Stromal cell of bone marrow (primary cell): ENCODE data around the gene MTCL3.
A peak's percentile ranks its signal among the peaks of the same experiment; 100 is the strongest.

ENCODE experiments used
- DNase-seq: peaks from one replicate; pipeline ENCODE4 v3.0.0-alpha.2; 2012; ENCODE audit warnings: low read depth

Gene MTCL3

DNA sequence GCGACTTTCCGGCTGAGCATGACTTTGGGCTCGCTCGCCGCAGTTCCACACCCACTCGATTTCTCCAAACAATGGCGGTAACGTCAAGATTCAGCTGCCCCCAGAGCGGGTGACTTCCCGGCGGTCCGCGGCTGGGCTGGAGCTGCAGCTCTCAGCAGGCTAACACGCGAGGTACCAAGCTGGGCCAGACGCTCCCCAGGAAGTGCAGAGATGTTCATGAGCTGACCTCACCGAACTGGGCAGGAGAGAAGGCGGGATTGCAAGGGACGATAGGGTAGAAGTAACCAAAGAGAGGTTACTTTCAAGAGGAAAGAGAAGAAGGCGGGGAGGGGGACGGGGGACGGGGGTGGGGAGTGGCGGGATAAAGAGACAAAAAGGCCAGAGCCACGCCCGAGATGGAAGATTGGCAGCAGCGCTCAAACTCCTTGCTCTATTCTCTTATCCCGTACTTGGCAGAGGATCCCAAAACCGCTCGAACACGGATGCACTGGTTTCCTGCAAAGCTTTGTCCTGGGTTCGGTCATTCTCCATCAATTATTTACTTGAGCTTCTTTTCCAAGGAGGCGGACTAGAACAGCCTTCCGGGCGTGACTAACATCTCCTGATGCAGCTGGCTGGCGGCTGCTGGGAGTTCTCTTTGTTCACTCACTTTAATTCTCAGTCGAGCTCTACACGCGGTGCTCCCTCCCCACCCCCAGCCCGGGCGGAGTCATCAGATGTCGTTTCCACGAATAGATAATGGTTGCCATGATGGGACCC, at the start of gene MTCL3:
TSS of gene MTCL3 (minus strand) at position 626 of the 759 bp plus-strand sequence.
- no peak for DNase-seq

DNA sequence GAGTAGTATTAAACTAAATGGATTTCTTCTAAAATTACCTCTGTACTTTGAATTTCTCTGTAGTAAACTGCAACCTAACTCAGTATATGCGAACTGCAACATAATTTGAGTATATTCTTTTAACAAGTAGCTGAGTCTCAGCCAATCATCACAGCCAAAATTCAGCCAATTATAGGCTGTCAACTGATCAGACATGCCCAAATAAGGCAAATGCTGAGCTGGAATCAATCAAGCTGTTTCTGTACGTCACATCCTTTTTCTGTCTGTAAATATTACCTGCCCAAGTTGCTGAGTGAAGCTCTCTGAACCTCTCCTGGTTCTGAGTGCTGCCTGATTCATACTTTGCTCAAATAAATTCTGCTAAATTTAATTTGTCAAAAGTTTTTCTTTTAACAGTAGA, 48.3 kb upstream of the MTCL3 start:
- no peak for DNase-seq

DNA sequence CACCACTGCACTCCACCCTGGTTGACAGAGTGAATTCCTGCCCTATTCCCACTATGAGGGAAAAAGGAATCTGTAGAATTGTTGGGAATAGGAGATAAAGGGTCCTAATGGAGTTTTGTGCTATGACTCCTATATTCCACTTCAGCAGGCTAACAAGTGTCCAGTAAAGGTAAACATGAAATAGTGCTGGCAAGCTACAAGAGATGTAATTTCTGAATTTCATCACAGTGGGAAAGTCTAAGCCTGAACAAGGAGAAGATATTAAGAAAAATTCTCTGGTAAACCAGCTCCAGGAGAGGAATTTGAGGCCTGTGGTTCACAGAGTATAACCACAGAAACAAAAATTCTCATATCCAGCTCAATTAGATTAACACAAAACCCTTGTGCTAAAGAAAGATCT, 47.5 kb upstream of the MTCL3 start:
- DNase-seq, result no peak

DNA sequence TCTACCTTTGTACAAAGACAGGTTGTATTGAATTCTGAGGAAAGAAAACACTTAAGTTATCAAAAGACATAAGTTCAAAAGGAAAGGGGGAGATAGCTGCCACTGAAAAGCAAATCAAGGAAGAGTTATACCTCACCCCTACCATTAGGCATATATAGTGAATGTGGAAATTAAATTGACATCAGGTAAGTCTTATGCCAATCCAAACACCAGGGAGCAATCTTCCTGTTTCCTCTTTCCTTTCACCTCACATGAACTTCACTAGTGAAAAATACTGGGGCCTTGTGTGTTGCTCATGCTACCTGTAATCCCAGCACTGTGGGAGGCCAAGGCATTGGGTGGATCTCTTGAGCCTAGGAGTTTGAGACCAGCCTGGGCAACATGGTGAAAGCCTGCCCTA, 47.0 kb upstream of the MTCL3 start:
- DNase-seq, result no peak

DNA sequence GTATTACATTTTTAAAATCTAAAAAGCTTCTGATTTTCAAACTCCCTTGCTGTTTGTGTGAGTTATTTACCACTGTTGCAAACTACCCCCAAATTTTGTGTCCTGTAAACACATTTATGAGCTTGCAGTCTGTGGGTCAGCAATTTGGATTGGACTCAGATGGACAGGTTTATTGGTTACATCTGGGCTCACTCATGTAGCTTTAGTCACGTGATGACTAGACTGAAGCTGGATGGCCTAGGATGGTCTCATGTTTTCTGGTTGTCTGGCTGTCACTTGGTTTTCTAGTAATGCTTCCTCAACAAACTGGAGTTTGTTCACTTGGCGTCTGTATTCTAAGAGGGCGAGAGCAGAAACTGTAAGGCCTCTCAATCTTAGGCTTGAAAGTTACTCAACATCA, 45.6 kb upstream of the MTCL3 start:
- no peak for DNase-seq

DNA sequence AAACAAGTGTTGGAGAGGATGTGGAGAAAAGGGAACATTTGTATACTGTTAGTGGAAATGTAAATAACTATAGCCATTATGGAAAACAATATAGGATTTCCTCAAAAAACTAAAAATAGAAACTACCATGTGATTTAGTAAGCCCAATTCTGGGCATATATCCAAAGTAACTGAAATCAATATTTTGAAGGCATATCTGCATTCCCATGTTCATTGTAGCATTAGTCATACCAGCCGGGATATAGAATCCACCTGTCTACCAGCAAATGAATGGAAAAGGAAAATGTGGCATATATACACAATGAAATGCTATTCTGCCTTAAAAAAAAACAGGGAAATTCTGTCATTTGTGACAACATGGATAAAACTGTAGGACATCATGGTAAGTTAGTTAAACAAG, 42.5 kb upstream of the MTCL3 start:
- DNase-seq, result no peak

DNA sequence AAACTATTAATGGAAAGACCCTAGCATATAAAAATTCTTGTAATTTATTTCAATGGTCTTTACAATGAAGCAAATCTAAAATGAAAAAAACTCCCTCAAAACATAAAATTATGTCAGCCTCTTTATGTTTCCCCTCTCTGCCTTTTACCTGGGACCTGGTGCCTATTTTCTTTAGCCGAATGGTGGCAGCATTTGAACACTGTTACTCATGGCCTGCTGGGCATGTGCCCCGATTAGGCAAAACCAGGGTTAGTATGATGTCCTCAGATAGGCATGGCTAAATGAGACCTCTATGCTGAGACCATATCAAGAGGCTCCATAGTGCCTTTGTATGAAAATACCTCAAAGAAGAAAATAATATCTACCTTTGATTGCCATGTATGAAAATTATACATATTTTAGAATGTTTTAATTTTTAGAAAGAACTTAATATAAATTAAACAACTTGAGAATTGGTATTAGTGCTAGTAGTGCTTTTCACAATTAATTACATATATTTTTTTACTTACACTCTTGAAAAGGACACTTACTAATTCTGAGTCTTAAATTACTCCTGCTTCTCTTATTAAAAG, 35.4 kb upstream of the MTCL3 start:
- peak; percentile 30 for DNase-seq

DNA sequence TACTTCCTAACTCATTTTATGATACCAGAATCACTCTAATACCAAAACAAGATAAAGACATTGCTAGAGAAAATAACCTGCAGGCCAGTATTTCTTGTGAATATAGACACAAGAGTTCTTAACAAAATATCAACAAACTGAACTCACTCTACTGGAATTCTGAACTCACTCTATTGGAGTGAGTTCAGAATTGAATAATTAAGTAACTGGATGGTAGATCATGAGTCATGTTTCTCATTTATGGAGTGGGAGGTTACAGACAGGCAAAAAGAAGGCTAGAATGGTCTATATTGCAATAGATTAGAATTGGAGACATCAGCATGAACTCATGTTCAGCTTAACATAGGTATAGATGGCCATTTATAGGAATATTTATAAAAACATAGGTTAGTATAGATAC, 31.3 kb upstream of the MTCL3 start:
- DNase-seq, result peak; percentile 61

DNA sequence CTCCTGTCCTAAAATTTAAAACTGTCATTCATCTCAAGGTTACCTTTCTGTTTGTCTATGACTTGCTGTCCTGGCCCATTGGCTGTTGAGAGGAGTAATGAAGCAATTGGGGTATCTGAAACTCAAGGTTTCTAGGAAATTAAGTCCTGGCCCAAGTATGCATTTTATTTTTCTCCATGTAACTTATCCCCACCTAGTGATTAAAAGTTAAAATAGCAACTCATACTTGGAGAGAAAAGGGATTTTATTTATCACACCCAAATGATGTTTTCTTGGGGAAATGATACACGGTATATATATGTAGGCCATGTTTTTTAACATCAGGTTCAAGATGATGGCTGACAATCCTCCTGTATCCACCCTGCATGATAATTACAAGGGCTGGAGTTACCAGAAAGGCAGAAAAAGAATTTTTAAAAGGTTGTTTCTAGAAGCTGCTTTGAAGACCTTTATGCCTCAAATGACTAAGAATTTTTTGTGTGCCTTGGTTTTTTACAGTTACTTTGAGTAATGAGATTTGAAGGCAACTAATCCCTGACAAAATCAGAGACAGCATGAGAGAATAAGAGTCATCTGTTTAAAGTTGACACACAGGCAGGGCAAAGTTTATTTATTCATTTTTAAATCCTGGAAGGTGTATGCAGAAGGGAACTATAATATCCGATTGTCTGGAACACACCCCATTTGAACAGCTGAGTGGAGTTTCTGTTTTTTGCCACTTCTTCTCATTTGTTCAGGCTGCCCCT, 28.9 kb upstream of the MTCL3 start:
- DNase-seq, result no peak

DNA sequence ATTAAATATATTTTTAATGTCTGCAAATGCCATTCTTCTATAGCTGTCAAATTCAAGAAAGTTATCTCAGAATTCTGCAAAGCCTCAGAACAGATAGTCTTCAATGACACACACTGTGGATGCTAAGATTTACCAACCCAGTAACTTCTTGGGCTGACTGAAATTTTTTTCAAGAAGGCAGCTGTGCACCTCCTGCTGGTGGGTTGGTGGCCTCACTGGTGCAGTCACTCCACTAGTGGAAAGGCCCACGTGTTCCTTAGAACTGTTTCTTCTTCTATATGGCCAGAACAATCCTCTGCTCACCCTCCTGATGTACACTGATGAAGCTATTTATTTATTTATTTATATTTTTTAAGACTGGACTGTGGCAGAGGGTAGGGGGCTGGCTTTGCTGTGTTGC, 28.1 kb upstream of the MTCL3 start:
- DNase-seq, result no peak

DNA sequence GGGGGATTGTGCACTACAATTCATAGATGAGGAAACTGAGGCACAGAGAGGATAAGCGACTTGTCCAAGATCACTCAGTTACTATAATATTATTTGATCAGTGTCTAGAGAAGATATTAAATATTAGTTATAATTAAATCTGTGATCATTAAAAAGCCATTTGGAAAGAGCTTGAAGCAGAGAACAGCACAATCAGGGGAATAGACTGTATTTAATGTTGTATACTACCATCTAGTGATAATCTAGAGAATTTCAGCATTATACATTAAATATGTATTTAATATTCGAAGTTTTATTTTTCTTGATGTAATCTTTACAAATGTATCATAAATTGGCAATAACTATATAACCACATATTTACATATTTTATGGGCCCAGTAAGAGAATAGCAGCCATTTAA, 20.1 kb upstream of the MTCL3 start:
- DNase-seq, result no peak

DNA sequence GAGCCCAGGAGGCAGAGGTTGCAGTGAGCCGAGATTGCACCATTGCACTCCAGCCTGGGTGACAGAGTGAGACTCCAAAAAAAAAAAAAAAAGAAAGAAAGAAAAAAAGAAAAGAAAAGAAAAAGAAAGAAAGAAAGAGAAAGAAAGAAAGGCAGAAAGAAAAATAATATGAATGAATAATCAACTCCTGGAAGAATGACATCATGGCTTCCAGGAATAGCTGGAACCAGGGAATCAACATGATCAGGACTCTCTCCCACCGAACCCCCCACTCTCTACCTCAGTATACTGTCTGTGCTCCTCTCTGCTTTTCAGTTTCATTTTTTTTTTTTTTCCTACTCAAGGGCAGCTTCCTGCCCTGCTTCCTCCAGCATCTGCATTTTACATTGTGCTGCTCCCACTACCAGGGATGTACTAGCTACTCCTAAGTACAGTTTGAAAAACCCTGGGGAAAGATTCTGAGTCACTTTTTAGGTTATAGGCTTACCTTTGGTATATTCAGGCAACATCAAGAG, 19.7 kb upstream of the MTCL3 start:
- DNase-seq, result no peak

DNA sequence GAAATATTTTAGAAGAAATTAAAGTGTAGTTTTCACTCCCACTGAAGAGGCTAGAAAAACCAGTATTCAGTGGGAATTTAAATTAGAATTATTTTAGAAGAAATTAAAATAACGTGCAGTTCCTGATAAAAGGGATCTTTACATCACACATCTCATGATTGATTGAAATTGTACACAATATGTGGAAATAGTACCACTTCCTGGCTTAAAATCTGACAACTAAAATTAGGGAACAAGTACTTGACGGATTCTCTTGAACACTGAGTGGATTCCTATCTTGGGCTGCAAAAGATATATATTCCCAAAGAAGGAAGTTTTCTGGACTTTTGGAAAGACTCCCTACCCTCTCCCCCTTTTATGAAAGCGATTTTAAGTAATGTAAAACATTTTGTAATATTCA, 14.6 kb upstream of the MTCL3 start:
- DNase-seq, result no peak

DNA sequence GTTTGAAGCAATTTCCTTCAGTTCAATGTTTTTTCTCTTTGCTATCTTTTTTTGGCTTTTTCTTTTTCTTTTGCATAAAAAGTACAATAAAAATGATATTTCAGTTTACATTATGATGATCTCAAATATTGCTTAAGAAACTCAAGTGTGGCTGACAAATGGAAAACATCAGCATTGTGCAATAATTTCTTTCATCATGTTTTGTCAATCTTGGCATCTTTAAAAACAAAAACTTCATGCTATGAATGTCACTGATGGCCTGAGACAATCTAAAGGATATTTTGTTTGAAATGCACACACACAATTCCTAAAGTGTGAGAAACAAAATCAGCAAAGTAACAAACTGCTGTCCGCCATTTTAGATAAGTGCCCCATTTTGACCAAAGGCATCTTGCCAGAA, 13.9 kb upstream of the MTCL3 start:
- DNase-seq, result no peak

DNA sequence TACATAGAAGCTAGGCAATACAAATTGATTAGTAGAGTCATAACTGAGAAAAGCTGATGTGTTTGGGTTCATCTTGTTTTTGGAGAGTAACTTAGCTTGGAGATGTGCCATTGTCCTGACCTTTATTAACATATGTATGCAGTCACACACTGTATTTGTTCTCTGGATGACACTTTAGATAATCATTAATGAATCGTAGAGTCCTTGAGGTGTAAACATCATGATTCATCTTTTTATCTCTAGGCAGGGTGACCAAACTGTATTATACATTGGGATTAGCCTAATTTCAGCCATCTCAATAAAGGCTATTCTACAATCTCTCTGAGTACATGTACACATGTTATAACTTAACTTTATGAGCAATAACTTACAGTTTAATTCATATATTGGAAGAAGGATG, 3.6 kb upstream of the MTCL3 start:
- DNase-seq, result no peak

DNA sequence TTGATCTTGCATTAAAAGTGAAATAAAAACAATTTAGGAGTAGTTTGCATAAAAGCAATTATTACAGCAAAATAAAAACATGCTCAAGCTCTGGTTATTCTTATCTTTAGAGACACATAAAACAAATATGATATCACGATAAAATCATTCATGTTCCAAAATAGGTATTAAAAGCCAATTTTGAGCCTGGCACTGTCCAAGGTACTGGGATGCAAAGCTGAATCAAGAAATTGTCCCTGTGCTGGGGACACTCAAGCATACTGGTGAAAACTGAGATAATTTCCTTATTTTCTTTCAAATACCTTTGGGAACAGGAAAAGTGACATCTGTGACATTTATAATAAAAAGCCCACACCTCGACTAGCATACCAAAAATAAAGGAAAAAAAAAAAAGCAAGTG, 931 bp upstream of the MTCL3 start:
- no peak for DNase-seq

DNA sequence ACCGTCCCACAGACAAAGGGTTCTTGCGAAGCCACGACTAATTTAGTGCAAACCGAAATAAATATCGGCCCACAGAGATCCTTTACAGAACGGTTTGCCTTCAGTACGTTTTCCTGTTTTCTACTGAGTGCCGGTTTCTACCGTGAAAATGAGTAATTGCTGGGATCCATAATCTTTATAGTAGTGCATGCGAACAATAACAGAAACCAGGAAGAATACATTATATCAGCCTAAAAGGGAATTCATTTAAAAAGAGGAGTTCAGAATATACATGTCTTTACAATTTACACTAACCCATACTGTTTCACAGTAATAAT, 292 bp upstream of the MTCL3 start:
- no peak for DNase-seq

DNA sequence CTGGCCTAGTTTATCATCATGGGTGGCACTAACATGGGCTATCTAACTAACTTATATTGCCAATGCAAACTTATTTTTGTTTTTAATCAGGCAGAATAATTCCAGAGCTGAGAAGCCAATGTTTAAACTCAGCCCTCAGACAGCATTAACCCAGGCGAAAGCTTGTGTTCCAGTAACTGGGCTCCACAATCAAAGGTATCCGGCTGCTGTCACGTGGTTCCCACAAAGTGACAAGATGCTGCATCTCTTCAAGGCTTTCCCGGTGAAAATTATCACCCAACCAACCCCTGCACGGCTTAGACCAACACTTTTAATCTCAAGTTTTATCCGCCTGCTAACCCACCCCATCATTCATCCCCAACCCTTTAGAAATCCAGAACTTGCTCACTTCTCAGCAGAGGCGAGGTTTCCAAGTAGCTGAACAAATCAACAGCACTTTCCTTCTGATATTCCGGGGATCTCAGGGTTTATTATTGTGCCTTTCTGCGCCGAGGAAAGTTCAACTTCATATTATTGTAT, 885 bp downstream of the MTCL3 start:
- no peak for DNase-seq

DNA sequence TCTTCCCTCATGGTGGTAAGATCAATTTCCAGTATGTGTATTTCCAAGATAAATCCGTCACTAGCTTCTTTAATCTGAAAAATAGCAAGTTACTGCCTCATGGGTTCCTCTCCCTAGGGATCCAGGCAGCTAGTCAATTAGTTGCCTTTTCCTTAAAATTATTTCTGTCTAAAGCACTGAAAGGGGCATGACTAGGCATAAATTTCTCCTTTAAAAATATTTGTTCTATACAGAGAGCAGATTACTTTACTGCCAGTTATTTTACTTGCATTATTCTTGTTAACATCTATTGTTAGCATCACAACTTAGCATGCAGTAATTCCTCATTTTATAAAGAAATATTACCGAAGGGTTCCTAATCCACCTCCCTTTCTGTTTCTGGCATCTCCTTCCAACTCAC, 1.4 kb downstream of the MTCL3 start:
- no peak for DNase-seq

DNA sequence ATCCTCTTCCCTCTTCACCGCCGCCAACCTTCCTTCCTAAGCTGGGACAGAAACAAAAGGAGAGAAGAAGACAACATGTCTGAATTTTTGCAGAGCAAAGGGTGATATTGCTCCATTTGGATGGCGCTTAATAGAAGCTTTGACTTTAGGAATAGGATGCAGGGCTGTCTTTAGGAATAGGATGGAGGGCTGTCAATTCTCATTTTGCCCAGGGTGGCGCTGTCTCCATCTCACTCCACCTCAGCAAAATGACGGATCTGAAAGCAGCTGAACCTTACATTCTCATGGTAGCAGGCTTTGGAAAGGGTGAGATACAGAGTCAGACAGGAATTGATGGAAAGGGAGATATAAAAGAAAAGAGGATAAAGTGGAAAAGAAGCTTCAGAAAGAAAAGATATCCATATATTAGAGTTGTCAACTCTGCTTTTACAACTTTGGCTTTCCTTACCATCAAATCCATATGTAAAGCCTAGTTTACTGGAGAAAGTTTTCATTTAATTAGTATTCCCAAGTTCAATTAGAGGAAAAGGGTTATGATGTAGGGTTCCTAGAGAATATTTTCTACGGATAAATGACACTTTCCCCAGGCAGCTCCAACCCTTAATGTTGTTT, 2.4 kb downstream of the MTCL3 start:
- DNase-seq, result peak; percentile 39

DNA sequence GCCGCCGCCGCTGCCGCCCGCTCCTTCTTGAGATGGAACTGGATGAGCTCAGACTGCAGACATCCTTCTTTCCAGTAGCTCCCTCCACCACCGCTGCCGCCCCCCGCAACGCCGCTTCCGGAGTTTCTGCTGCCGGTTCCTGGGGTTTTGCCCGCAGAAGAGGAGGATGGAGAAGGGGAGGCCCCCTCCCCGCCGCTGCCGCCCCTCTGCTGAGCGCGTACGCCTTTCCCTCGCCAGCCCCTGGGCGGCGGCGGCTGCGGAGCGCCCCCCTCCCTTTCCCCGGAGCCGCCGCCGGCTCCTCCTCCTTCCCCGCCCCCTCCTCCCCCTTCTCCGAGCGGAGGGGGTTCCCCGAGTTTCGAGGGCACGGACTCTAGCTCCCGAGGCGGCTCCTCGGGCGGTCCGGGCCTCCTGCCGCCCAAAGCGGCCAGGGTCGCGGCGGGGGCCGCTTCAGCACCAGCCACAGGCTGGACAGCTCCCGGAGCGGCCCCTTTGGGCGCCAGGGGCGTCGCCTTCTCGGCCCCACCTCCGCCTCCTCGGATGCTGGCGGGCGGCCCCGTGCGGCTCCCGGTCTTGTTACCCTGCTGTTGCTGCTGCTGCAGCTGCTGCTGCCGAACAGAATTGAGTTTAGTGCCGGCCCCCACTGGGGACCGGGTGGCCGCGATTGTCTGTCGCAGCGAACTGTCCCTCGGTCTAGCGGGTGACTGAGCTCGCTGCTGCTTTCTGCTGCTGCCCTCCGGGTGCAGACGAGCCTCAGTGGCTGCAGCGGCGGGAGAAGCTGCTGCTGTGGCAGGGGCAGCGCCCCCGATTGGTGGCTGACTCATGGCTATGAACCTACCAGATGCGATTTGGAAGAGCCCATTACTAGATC, 3.1 kb downstream of the MTCL3 start:
- DNase-seq, result peak; percentile 36
